Activated naive CD4-positive, alpha-beta T cell treated with anti-CD3 and anti-CD28 coated beads, Interleukin-2, amount 50 U/mL, for 16 hours (primary cell): ENCODE results near the gene COA3.
"Not testable (repeated sequence)": the region's sequence is repeated elsewhere in the genome, so short reads cannot be mapped to it uniquely, and the experiment has no call there.

ENCODE experiments used
- DNase-seq: peaks from one replicate; pipeline ENCODE4 v3.0.0-alpha.2; 2020

Gene COA3

DNA sequence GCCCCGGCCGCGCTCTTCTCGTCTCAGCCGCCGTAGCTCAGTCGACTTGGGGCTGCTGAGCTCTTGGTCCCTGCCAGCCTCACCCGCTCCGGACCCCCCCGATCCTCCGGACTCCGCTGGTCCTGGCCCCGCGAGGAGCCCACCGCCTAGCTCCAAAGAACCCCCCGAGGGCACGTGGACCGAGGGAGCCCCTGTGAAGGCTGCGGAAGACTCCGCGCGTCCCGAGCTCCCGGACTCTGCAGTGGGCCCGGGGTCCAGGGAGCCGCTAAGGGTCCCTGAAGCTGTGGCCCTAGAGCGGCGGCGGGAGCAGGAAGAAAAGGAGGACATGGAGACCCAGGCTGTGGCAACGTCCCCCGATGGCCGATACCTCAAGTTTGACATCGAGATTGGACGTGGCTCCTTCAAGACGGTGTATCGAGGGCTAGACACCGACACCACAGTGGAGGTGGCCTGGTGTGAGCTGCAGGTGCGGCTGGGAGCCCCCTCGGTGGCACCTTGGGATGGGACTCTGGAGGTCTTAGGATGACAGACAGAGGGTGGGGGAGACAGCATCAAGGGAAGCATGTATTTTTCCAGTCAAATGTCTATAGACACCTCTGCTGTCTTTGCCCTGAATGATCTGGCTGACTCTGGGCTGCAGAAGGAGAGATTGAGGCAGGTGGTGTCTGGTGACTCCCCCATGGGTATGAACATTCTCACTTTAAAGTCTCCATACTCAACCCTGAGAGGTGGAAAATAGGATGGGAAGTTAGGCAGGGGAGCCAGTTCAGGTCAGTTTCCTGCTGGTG is 17.5 kb downstream of the COA3 start:
- DNase-seq = no peak

GRCh38 chr17:42779936-42780850 is 18.3 kb downstream of the COA3 start, which contains the start of gene WNK4:
Gene WNK4, plus strand, starts transcription at chr17:42780610. Its CDS starts 89 bp downstream, at chr17:42780699.
- DNase-seq = no peak

GRCh38 chr17:42779304-42779935 is 19.1 kb downstream of the COA3 start:
- no peak for DNase-seq

DNA sequence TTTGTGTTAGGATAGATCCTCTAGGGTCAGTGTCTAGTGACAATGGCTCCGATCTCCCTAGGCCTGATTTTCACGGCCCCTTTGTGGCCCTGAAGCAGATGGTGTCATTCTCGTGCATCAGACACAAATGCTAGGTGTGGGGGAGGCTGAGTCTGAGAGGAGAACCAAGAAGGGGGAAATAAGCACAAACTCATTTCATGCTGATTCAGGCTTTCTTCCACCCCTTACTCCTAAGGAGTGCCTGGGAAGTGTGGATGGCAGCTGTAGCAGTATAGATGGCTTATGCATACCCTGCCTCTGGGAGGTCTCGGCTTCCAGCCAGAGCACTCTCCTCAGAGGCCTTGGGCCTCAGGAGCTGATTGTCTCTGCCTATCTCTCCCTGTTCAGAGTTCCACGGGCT is 19.9 kb downstream of the COA3 start:
- no peak for DNase-seq

GRCh38 chr17:42775534-42776098 is 22.9 kb downstream of the COA3 start:
- no peak for DNase-seq

- DNase-seq = no peak
These were observed 24.3 kb downstream of the COA3 start for GRCh38 chr17:42774066-42774745.

GRCh38 chr17:42773290-42774035 is 25.0 kb downstream of the COA3 start, which contains the start of gene VPS25:
Gene VPS25, plus strand, starts transcription at chr17:42773449. Its CDS starts 27 bp downstream, at chr17:42773476.
- peak; percentile 75 for DNase-seq

- DNase-seq = no peak
These were observed 25.6 kb downstream of the COA3 start for GRCh38 chr17:42772945-42773289.

- DNase-seq = not testable (repeated sequence)
These were observed 28.5 kb downstream of the COA3 start for GRCh38 chr17:42769964-42770363.

- DNase-seq = not testable (repeated sequence)
These were observed 30.5 kb downstream of the COA3 start for GRCh38 chr17:42768006-42768405.

DNA sequence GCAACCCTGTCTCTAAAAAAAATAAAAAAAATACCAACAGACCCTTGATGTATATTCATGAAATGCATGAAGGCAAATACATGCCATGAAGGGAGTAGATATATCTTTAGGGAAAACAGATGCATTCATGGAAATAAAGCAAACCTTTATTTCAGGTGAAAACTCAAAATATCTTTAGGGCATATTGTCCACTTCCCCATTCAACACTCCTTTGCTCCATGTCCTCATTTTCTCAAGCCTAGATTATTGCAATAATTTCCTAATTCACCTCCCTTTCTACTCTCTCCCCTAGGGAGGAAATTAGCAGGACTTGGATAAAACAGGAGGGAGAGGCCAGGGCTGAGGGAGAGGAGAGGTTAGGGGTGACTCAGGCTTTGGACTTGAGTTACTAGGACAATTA is 31.0 kb downstream of the COA3 start:
- DNase-seq = no peak

DNA sequence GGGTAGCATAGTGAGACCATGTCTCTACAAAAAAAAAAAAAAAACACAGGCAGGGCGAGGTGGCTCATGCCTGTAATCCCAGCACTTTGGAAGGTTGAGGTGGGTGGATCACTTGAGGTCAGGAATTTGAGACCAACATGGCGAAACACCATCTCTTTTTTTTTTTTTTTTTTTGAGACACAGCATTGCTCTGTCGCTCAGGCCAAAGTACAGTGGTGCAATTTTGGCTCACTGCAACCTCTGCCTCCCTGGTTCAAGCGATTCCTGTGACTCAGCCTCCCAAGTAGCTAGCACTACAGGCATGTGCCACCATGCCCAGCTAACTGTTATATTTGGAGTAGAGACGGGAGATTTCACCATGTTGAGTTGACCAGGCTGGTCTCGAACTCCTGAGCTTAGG is 32.4 kb downstream of the COA3 start:
- no peak for DNase-seq

DNA sequence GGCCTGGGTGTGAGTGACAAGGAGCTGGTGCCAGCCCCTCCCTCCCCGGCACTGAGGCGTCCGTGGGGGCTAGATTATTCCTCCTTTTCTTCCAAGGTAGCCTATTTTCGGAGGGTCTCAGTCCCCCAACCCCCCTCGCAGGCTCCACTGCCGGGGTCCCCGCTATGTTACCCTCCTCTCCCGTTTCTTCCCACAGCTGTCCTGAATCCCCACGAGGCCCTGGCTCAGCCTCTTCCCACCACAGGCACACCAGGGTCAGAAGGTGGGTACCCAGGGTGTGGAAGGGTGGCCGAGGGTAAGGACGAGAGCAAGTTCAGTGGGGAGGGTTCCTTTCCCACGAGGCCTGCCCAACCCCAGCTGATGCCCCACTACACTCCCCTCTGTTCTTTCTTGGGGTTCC is 36.9 kb downstream of the COA3 start:
- no peak for DNase-seq

GRCh38 chr17:42760652-42761581 is 37.6 kb downstream of the COA3 start, which contains the start of gene RAMP2:
Gene RAMP2, plus strand, starts transcription at chr17:42761227. Its CDS starts 35 bp downstream, at chr17:42761262.
- DNase-seq = peak; percentile 31

GRCh38 chr17:42759982-42760651 is 38.4 kb downstream of the COA3 start:
- DNase-seq = no peak

DNA sequence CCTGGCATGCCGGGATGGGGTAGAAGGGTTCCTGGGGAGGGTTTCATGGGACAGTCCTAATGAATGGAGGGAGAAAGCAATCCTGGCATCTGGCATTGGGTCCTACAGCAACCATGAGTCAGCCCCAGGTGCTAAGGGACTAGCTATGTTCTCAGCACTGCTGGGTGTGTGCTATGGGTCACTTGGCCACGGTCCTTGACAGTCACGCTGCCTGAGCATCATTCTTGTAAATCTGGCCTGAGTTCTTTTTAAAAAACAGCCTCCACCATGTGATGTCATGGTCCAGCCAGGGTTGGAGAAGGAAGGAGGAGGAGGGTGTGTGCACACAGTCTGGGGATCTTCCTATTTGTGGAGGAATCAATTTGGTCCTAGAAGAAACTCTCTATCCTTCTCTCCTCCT is 43.7 kb downstream of the COA3 start:
- DNase-seq = no peak

DNA sequence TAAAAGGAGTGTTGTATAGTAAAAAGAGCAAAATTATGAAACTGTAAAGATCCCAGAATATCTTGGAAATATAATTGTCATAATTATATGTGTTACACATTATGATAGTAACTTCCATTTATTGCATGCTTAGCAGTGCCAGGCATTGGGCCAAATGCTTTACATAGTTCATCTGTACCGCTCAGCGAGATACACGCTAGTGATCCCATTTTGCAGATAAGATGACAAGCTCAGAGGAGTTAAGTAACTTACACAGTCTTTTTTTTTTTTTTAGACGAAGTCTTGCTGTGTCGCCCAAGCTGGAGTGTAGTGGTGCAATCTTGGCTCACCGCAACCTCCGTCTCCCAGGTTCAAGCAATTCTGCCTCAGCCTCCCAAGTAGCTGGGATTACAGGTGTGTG is 46.9 kb downstream of the COA3 start:
- DNase-seq = no peak

- no peak for DNase-seq
These were observed 47.7 kb downstream of the COA3 start for GRCh38 chr17:42750739-42751344.
